ENCODE data around the gene SCARB1. TPM values are rescaled to one million over a fixed set of nuclear protein-coding genes. Genes with fewer than 3 reads are reported as not detected.
A peak's percentile ranks its signal among the peaks of the same experiment; 100 is the strongest.

SCARB1 gene
- total RNA-seq, 2 donors from 2014 or later, result 16.5 to 18.9 TPM

- Histone ChIP-seq H3K4me3 (no peak overlapping the region), H3K27ac (peak overlapping the region in 1 of 4 donors; percentile 50), H3K27me3 (no peaks in the 10 kb centered on the region), H3K9me3 (peaks cover 0 to 7% (median 0%) of the 10 kb centered on the region in 3 donors), H3K36me3 (replicated peaks in 1 of 2; ENCODE audit: insufficient read depth in 1 of 2, low read depth in 2 of 2) (no peaks in the 10 kb centered on the region), H3K4me1 (peaks cover 7% of the 10 kb centered on the region)
- intact Hi-C loops (cut with DNase I), result no loop called here
- no peak for TF ChIP-seq POLR2A (IDR thresholded peaks at IDR 0.05)
- TF ChIP-seq CTCF (IDR thresholded peaks at IDR 0.05), result no peak
- 80 to 84% methylated on average over 9 of the region's 9 CpGs for WGBS, 2 donors
- DNase-seq (no peak), ATAC-seq (no peak)
Measured at GRCh38 chr12:124765581-124766489, 97.8 kb downstream of the SCARB1 start.

- DNase-seq, result peak in 1 of 4 donors; percentile 55
- peak; percentile 51 for ATAC-seq
Measured at GRCh38 chr12:124764870-124765580, 98.6 kb downstream of the SCARB1 start.

GRCh38 chr12:124764451-124764850, 99.2 kb downstream of the SCARB1 start:
- H3K27ac ChIP-seq, result peak overlapping the region in 1 of 4 donors; percentile 50

More at GRCh38 chr12:124764870-124765580, 98.6 kb downstream of the SCARB1 start:
- Histone ChIP-seq H3K9me3 (peaks cover 0 to 7% (median 0%) of the 10 kb centered on the region in 3 donors), H3K27ac (peak overlapping the region in 1 of 4 donors; percentile 50), H3K27me3 (no peaks in the 10 kb centered on the region), H3K36me3 (replicated peaks in 1 of 2; ENCODE audit: insufficient read depth in 1 of 2, low read depth in 2 of 2) (no peaks in the 10 kb centered on the region), H3K4me3 (no peak overlapping the region), H3K4me1 (peaks cover 7% of the 10 kb centered on the region)
- intact Hi-C loops (cut with DNase I), result no loop called here
- WGBS, 2 donors, result 50 to 57% methylated on average over 2 of the region's 2 CpGs
- TF ChIP-seq POLR2A (IDR thresholded peaks at IDR 0.05) (no peak), CTCF (IDR thresholded peaks at IDR 0.05) (no peak)

GRCh38 chr12:124763594-124763979, 100.1 kb downstream of the SCARB1 start:
- Histone ChIP-seq H3K4me1 (peaks cover 20% of the 10 kb centered on the region), H3K9me3 (peaks cover 0 to 7% (median 0%) of the 10 kb centered on the region in 3 donors), H3K27ac (no peak overlapping the region), H3K36me3 (replicated peaks in 1 of 2; ENCODE audit: insufficient read depth in 1 of 2, low read depth in 2 of 2) (no peaks in the 10 kb centered on the region), H3K4me3 (no peak overlapping the region), H3K27me3 (no peaks in the 10 kb centered on the region)
- ATAC-seq (no peak), DNase-seq (no peak)
- intact Hi-C loops (cut with DNase I), result no loop called here
- no peak for TF ChIP-seq CTCF (IDR thresholded peaks at IDR 0.05)
- TF ChIP-seq POLR2A (IDR thresholded peaks at IDR 0.05), result no peak
- WGBS, 2 donors, result 63 to 78% methylated on average over 5 of the region's 5 CpGs

More at GRCh38 chr12:124764451-124764850, 99.2 kb downstream of the SCARB1 start:
- WGBS, 2 donors, result 66 to 71% methylated on average over 3 of the region's 3 CpGs
- TF ChIP-seq CTCF (IDR thresholded peaks at IDR 0.05) (peak in 5 of 7 experiments; percentile 36 to 56 (median 55)), POLR2A (IDR thresholded peaks at IDR 0.05) (no peak)
- Histone ChIP-seq H3K4me1 (peaks cover 12% of the 10 kb centered on the region), H3K27me3 (no peaks in the 10 kb centered on the region), H3K4me3 (no peak overlapping the region), H3K36me3 (replicated peaks in 1 of 2; ENCODE audit: insufficient read depth in 1 of 2, low read depth in 2 of 2) (no peaks in the 10 kb centered on the region), H3K9me3 (peaks cover 0 to 7% (median 0%) of the 10 kb centered on the region in 3 donors)
- no peak for ATAC-seq
- intact Hi-C loops (cut with DNase I), result no loop called here
- peak in 3 of 4 donors; percentile 45 to 58 (median 55) for DNase-seq

Measured in body of pancreas (tissue), 4 donors.